Breast epithelium (tissue), 3 donors: ENCODE measurements around the gene MINDY4.

Experiments used
- POLR2A ChIP-seq: fragments of 450-650 bp; IDR thresholded peaks from one replicate; pipeline ENCODE4 v1.6.1; 2016; ENCODE audit warnings: antibody characterized with exemption, mild to moderate bottlenecking, moderate library complexity
- TF ChIP-seq, protein P1 (sequence below), 3 donors: fragments of 450-650 bp; IDR thresholded peaks; one replicate each; pipeline ENCODE4 v1.5.1; 2016 to 2017; ENCODE audit warnings: antibody characterized with exemption in 3 of 3, mild to moderate bottlenecking in 3 of 3, moderate library complexity in 3 of 3

DNA sequence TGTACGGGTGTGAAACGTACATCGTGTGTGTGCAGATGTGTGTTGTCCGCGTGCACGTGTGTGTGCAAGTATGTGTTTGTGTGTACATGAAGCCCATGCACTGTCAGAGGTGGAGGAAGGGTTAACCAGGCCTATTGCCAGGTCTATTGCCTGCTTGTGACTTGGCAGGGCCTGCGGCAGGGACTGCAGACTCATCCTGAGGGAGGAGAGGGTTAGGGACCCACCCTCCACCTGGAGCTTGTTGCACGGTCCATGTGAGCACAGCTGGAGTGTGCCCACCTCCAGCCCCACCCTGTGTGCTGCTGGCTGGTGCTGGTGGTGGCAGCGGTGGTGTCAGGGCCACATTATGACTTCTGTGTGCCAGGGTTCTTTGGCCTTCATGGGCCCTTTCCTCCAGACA, 133.3 kb downstream of the MINDY4 start:
- TF ChIP-seq, protein P1, sequence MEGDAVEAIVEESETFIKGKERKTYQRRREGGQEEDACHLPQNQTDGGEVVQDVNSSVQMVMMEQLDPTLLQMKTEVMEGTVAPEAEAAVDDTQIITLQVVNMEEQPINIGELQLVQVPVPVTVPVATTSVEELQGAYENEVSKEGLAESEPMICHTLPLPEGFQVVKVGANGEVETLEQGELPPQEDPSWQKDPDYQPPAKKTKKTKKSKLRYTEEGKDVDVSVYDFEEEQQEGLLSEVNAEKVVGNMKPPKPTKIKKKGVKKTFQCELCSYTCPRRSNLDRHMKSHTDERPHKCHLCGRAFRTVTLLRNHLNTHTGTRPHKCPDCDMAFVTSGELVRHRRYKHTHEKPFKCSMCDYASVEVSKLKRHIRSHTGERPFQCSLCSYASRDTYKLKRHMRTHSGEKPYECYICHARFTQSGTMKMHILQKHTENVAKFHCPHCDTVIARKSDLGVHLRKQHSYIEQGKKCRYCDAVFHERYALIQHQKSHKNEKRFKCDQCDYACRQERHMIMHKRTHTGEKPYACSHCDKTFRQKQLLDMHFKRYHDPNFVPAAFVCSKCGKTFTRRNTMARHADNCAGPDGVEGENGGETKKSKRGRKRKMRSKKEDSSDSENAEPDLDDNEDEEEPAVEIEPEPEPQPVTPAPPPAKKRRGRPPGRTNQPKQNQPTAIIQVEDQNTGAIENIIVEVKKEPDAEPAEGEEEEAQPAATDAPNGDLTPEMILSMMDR (IDR thresholded peaks at IDR 0.05), result no peak
- TF ChIP-seq POLR2A, result no peak
